ENCODE data around the gene ARID3C.
A peak's percentile ranks its signal among the peaks of the same experiment; 100 is the strongest.

ARID3C gene

DNA sequence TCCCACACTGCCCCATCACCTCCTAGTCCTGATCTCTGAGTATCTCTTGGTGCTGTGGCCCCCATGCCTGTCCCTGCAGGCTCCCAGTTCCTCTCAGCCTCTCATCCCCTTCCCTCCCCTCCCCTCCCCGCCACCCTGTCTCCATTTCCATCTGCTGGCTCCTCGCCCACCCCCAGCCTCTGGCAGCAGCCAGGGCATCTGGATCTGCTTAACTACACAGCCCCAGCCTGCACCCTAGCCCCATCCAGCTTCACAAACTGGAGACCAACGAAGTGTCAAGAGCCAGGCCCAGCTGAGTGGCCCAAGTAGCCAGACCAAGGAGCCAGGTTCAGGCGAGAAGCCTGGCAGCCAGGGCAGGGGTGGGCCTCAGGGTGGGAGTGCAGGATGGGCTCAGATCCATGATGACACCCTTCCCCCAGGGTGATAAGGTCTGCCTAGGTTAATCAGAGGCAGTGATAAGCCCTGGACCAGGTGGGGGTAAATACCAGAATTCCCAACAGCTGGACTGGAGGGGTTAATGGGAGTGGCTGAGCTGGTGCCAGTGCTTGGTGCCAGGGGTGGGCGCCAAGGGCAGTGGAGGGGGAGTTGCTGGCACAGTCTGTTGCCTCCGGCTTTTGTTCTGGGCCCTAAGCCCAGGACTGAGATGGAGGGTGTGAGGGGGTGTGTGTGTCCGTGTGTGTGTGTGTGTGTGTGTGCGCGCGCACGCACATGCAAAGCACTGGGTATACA lies 25.6 kb upstream of the ARID3C start:
- TF ChIP-seq CTCF (IDR thresholded peaks at IDR 0.05): no peak
- peak; percentile 79 to 94 for DNase-seq
- peak overlapping the region in 1 of 2 donors; percentile 30 for H3K4me3 ChIP-seq

DNA sequence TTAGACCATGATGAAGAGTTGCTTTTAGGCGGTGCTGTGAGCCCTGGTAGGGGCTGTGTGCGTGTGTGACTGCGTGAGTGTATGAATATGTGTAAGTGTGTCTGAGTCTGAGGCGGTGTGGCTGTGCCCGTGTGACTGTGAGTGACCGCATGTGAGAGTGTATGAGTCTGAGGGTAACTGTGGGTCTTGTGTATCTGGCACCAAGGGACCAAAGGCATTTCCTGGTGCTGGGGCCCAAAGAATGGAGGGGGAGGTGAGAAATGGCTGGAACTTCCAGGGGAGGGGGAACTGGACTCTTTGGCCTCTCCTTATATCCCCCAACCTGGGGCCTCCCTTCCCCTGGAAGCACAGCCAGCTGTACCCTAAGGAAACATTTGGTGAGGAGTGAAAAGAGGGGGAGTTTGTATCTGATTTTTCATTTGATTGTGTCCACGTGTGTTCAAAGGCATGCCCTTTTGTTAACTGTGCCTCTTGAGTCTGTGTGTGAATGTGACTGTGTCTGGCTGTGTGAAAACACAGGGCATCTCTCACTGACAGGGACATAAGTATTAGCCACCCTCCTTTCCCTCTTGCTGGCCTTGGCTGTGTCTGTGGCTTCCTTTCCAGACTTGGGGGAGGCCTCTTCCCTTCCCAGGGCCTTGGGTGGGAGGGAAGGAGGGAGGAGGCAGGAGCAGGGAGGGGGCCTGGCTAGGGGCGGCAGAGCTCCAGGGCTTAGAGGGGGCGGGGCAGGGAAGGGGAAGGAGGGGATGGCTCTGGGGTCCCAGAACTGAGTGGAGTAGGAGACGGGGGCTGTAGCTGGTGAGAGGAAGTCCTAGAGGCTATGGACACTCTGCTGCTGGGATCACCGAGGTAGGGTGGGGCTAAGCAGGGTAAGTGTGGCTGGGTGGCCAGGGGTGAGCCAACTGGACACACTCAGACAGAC lies 24.5 kb upstream of the ARID3C start:
- peaks cover 8 to 57% (median 48%) of the 10 kb centered on the region in 4 donors for H3K4me1 ChIP-seq
- DNase-seq: peak; percentile 52 to 86
- intact Hi-C loops (cut with DNase I; ENCODE audit: low total_unique reads): no loop called here

More for the DNA sequence above, 25.6 kb upstream of the ARID3C start:
- intact Hi-C loops (cut with DNase I; ENCODE audit: low total_unique reads): no loop called here
- Histone ChIP-seq H3K27me3 (no peaks in the 10 kb centered on the region), H3K27ac (peak overlapping the region; percentile 86 to 93), H3K36me3 (peaks cover 3 to 20% (median 3%) of the 10 kb centered on the region in 3 donors), H3K9me3 (no peaks in the 10 kb centered on the region), H3K4me1 (peaks cover 8 to 53% (median 46%) of the 10 kb centered on the region in 4 donors)

GRCh38 chr9:34652602-34653000 lies 23.7 kb upstream of the ARID3C start:
- intact Hi-C loops (cut with DNase I; ENCODE audit: low total_unique reads): no loop called here
- Histone ChIP-seq H3K9me3 (no peaks in the 10 kb centered on the region), H3K27me3 (no peaks in the 10 kb centered on the region), H3K4me3 (peak overlapping the region; percentile 45 to 60), H3K36me3 (peaks cover 8 to 24% (median 16%) of the 10 kb centered on the region in 3 donors), H3K27ac (peak overlapping the region; percentile 86 to 93), H3K4me1 (peaks cover 8 to 65% (median 56%) of the 10 kb centered on the region in 4 donors)
- DNase-seq: no peak
- TF ChIP-seq CTCF (IDR thresholded peaks at IDR 0.05): no peak

More for the DNA sequence above, 24.5 kb upstream of the ARID3C start:
- Histone ChIP-seq H3K9me3 (no peaks in the 10 kb centered on the region), H3K4me3 (peak overlapping the region; percentile 45 to 60), H3K27ac (peak overlapping the region; percentile 86 to 93), H3K27me3 (no peaks in the 10 kb centered on the region), H3K36me3 (peaks cover 8 to 26% (median 14%) of the 10 kb centered on the region in 3 donors)
- no peak for TF ChIP-seq CTCF (IDR thresholded peaks at IDR 0.05)

DNA sequence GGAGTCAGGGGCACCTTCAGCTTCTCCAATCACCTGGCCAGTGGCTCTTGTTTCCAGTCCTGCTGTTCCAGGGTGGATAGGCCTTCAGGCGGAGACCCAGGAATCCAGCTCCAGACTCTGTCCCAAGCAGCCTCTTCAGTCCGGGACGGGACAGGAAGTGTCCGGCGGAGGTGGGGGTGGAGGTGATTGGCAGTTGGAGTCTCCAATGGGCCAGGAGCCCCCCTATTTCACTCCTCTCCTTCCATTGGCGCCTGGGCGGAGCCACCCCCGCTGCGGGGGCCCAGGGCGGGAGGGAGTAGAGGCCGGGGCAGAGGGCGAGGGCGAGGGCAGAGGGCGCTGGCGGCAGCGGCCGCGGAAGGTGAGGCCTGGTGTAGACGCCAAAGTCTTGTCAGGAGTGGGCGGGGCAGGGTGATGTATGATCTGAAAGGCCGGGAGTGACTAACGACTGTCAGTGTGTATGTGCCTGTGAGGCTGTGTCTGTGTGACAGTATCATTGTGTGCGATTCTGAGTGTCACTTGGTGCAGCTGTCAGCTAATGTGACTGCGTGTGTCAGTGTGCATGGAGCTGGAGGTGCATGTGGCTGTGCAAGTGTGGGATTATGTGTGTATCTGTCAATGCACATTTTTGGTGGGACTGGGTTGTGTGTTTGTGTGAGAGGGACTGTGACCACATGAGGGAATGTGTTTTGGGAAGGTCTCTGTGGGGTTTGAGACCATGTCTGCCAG lies 23.2 kb upstream of the ARID3C start, which contains the start of gene IL11RA:
TSS of gene IL11RA (plus strand) at position 310 of the 726 bp plus-strand sequence. CDS start 3,033 bp downstream, outside the sequence.
- peak within 1 kb of the TSS; percentile 86 to 93 for H3K27ac ChIP-seq
- H3K4me1 ChIP-seq: peaks cover 8 to 70% (median 61%) of the 10 kb centered on the region in 4 donors
- intact Hi-C loops (cut with DNase I; ENCODE audit: low total_unique reads): no loop called here
- H3K27me3 ChIP-seq: no peaks in the 10 kb centered on the region
- DNase-seq: peak; percentile 92 to 97
- H3K36me3 ChIP-seq: peaks cover 8 to 19% (median 16%) of the 10 kb centered on the region in 3 donors
- no peaks in the 10 kb centered on the region for H3K9me3 ChIP-seq
- no peak for TF ChIP-seq CTCF (IDR thresholded peaks at IDR 0.05)
- H3K4me3 ChIP-seq: peak within 1 kb of the TSS; percentile 45 to 60

- TF ChIP-seq CTCF (IDR thresholded peaks at IDR 0.05): no peak
- H3K27me3 ChIP-seq: no peaks in the 10 kb centered on the region
- H3K4me1 ChIP-seq: peaks cover 8 to 73% (median 62%) of the 10 kb centered on the region in 4 donors
- intact Hi-C loops (cut with DNase I; ENCODE audit: low total_unique reads): no loop called here
- peaks cover 8 to 17% (median 16%) of the 10 kb centered on the region in 3 donors for H3K36me3 ChIP-seq
- peak overlapping the region; percentile 45 to 60 for H3K4me3 ChIP-seq
- no peaks in the 10 kb centered on the region for H3K9me3 ChIP-seq
- DNase-seq: peak in 1 of 2 donors; percentile 76
- peak overlapping the region; percentile 86 to 93 for H3K27ac ChIP-seq
Measured at GRCh38 chr9:34651321-34651720, 22.5 kb upstream of the ARID3C start.

Measured in tibial artery (tissue), 4 donors.